Measurements from ENCODE around the gene FAHD1. TPM values are rescaled to one million over a fixed set of nuclear protein-coding genes. Genes with fewer than 3 reads are reported as not detected.

FAHD1 gene
- total and polyA plus RNA-seq, 9 of the 15 experiments (the other 6 are each of a cell fraction or from before 2014, with no cell fraction given), result 2.2 to 20.9 (median 10.7) TPM

GRCh38 chr16:1832838-1833454, 5.9 kb downstream of the FAHD1 start (continued):
- TF ChIP-seq SIRT6 (IDR thresholded peaks at IDR 0.05; ENCODE audit: low read depth, low read length), result no peak
- no peak for TF ChIP-seq CBX8 (IDR thresholded peaks at IDR 0.05; ENCODE audit: borderline replicate concordance, extremely low read depth, low read depth, low read length, poor library complexity, severe bottlenecking)
- TF ChIP-seq POLR2H (tag; IDR thresholded peaks at IDR 0.05; ENCODE audit: low read depth), result no peak
- TF ChIP-seq ZNF217 (CRISPR knock-in tag; IDR thresholded peaks at IDR 0.05), result no peak
- TF ChIP-seq RBM25 (IDR thresholded peaks at IDR 0.05; ENCODE audit: low read depth, low read length, severe bottlenecking), result no peak
- TF ChIP-seq SP1 (CRISPR knock-in tag; IDR thresholded peaks at IDR 0.05), result peak; percentile 40; the same call in 1 of the 2 replicates
- no peak for TF ChIP-seq TCF7L2 (IDR thresholded peaks at IDR 0.05; ENCODE audit: low read depth, low read length)
- no peak for TF ChIP-seq THAP7 (CRISPR knock-in tag; IDR thresholded peaks at IDR 0.05)
- no peak for TF ChIP-seq ZC3H8 (IDR thresholded peaks at IDR 0.05)
- no peak for TF ChIP-seq BCLAF1 (IDR thresholded peaks at IDR 0.05; ENCODE audit: borderline replicate concordance in 1 of 2, control insufficient read depth in 1 of 2, low read depth in 2 of 2, low read length in 1 of 2)
- TF ChIP-seq DPF2 (IDR thresholded peaks at IDR 0.05), result peak; percentile 98
- peak; percentile 51; the same call in 1 of the 2 replicates for TF ChIP-seq MEF2D (tag; conservative IDR thresholded peaks at IDR 0.05; ENCODE audit: low read depth)
- no peak for TF ChIP-seq KAT7 (CRISPR knock-in tag; IDR thresholded peaks at IDR 0.05; ENCODE audit: borderline replicate concordance)
- peak; percentile 91 to 93 for TF ChIP-seq TRIM24 (IDR thresholded peaks at IDR 0.05)
- TF ChIP-seq KLF16 (IDR thresholded peaks at IDR 0.05), result peak; percentile 98
- no peak for TF ChIP-seq THRB (CRISPR knock-in tag; conservative IDR thresholded peaks at IDR 0.05)
- TF ChIP-seq MAFK (IDR thresholded peaks at IDR 0.05; ENCODE audit: low read length), result no peak
- no peak for TF ChIP-seq TSC22D4 (tag; IDR thresholded peaks at IDR 0.05)
- TF ChIP-seq SNAPC5 (CRISPR knock-in tag; IDR thresholded peaks at IDR 0.05), result no peak
- no peak for TF ChIP-seq KDM2B (CRISPR knock-in tag; IDR thresholded peaks at IDR 0.05)
- no peak for TF ChIP-seq ZNF140 (CRISPR knock-in tag; IDR thresholded peaks at IDR 0.05)
- TF ChIP-seq ZNF785 (CRISPR knock-in tag; IDR thresholded peaks at IDR 0.05), result no peak
- TF ChIP-seq KHSRP (IDR thresholded peaks at IDR 0.05), result peak; percentile 75; the same call in 1 of the 2 replicates
- no peak for TF ChIP-seq NR0B1 (IDR thresholded peaks at IDR 0.05; ENCODE audit: partially characterized antibody)

All from K562 (cell line).